Breast epithelium (tissue), 3 donors: ENCODE results near the gene ZNF225.

ENCODE experiments used
- CTCF ChIP-seq, 3 donors: fragments of 450-650 bp; IDR thresholded peaks; one replicate each; pipeline ENCODE4 v1.5.1; 2016 to 2017; ENCODE audit warnings: antibody characterized with exemption in 3 of 3, mild to moderate bottlenecking in 3 of 3, moderate library complexity in 3 of 3
- POLR2A ChIP-seq: fragments of 450-650 bp; IDR thresholded peaks from one replicate; pipeline ENCODE4 v1.6.1; 2016; ENCODE audit warnings: antibody characterized with exemption, mild to moderate bottlenecking, moderate library complexity
- POLR2AphosphoS5 ChIP-seq, 3 donors: sonication (generic); formaldehyde crosslinking; IDR thresholded peaks; one replicate each; pipeline ENCODE4 v1.6.1; 2017; ENCODE audit warnings: antibody characterized with exemption in 3 of 3

- TF ChIP-seq CTCF (IDR thresholded peaks at IDR 0.05): no peak
- TF ChIP-seq POLR2A: no peak
- no peak for TF ChIP-seq POLR2AphosphoS5 (IDR thresholded peaks at IDR 0.05)
These were observed 51.1 kb downstream of the ZNF225 start for GRCh38 chr19:44164327-44164672.
